GM19099 (cell line): ENCODE data around the gene MROH7.

Experiments
- POLR2A ChIP-seq: IDR thresholded peaks from 3 replicates; pipeline ENCODE4 v1.6.1; 2011; ENCODE audit warnings: low read depth; ENCODE audit not compliant: insufficient read length; ENCODE audit errors: extremely low read depth

MROH7 gene

GRCh38 chr1:54665852-54666251, 24.3 kb downstream of the MROH7 start:
- no peak for TF ChIP-seq POLR2A

GRCh38 chr1:54666333-54666732, 24.7 kb downstream of the MROH7 start:
- no peak for TF ChIP-seq POLR2A

DNA sequence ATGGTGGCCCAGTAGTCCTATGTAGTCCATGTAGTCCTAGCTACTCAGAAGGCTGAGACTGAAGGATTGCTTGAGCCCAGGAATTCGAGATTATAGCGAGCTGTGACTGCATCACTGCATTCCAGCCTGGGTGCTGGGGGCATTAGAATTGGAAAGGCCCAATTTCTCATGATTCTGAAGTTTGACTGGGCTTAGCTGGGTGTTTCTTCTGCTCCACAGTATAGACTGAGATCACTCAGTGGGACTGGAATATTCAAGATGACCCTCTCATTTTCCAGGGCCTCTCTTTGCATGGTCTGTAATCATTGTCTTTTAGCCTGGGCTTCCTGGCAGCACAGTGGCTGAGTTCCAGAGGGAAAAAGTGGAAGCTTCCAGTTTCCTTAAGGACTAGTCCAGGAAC, 26.2 kb downstream of the MROH7 start:
- TF ChIP-seq POLR2A = no peak

- TF ChIP-seq POLR2A = no peak
Measured at GRCh38 chr1:54668567-54668966, 27.0 kb downstream of the MROH7 start.

GRCh38 chr1:54671985-54672608, 30.5 kb downstream of the MROH7 start:
- TF ChIP-seq POLR2A = no peak

- TF ChIP-seq POLR2A = no peak
Measured at GRCh38 chr1:54678776-54679643, 37.4 kb downstream of the MROH7 start.

DNA sequence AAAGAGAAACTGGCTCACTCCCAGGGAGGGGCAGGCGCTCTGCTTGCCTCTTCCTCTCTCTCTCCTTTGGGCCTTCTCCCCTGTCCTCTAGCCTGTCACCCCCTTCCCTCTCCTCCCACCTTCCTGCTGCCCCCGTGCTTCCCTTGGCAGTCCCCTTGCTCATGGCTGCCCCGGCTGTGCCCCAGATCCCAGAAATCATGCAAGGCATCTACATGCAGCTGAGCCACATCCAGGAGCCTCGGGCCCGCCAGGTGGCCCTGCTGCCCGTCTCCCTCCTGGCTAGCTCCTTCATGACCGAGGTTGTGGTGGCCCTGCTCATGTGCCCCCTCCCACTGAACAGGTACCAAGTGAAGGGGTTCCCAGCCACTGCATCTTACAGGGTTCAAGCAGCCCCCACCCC, 38.1 kb downstream of the MROH7 start:
- no peak for TF ChIP-seq POLR2A

GRCh38 chr1:54680387-54680786, 38.8 kb downstream of the MROH7 start:
- no peak for TF ChIP-seq POLR2A

DNA sequence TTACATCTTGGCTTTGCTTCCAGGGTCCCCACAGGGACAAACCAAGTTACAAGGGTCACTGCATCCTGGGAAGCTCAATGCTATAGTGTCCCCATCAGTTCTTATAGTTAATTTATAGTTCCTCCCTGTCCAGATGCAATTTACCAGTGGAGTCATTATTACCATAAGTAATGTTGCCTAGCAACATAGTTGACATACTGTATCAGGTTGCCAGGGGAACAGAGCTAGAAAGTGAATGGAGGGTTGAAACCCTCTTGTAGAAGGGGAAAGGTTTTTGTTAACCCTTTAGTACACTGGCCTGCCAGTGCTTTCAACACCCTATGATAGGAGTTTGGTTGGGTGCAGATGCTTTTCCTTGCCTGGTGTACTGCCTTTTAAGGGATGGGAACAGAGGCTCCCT, 39.8 kb downstream of the MROH7 start:
- TF ChIP-seq POLR2A = no peak

DNA sequence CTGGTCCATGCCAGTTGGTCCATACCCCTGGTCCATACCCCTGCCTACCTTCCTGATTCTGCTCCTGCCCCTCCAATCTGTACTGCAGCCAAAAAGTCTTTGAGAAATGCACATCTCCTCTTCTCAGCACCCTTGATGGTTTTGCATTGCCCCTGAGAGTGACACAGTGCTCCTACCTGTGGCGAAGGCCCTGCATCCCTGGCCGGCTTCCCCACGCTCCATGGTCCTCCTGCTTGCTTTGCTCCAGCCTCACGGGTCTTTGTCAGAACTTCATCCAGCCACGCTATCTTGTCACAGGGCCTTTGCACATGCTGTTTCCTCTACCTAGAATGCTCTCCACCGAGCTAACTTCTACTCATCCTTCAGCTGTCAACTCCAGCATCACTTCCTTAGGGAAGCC, 41.9 kb downstream of the MROH7 start:
- no peak for TF ChIP-seq POLR2A

DNA sequence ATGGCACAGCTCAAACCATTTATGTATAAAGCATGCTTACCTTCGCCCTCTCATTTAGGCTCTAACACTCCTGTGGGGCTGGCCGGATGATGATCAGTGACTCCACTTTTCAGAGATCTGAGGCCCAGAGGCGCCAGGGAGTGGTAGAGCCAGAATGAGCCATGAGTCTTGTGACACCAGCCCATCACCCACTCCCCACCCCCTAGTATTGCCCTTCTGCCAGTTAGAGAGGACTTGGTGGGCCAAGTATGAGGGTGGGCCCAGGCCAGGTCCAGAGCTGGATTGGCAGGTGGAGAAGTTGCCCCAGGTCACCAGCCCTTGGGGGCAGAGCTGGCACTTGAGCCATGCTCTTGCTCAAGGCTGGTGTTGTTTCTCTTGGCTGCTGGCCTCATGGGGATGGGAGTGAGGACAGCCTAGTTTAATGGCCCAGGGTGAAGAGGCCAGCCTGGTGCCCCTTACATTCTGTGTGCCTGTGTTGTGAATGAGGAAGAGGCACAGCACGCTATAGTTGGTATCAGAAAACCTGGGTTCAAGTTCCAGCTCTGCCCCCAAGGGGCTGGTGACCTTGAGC, 43.8 kb downstream of the MROH7 start:
- TF ChIP-seq POLR2A = no peak

DNA sequence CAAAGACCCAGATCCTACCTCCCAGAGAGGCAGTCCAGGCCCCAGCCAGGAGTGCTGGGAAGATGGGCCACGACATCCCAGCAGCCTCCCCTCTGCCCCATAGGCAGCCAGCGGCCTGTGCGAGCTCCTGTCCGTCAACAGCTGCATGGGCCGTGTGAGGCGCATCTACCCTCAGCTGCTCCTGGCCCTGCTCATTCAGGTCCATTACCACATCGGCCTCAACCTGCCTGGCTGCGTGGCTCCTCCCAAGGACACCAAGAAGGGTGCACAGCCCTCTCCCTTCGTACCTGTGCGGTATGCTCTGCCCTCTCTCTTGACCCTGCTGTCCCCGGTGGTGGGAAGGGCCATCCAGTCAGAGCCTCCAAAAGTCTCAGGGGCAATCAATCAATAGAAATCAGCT, 44.6 kb downstream of the MROH7 start:
- TF ChIP-seq POLR2A = no peak

DNA sequence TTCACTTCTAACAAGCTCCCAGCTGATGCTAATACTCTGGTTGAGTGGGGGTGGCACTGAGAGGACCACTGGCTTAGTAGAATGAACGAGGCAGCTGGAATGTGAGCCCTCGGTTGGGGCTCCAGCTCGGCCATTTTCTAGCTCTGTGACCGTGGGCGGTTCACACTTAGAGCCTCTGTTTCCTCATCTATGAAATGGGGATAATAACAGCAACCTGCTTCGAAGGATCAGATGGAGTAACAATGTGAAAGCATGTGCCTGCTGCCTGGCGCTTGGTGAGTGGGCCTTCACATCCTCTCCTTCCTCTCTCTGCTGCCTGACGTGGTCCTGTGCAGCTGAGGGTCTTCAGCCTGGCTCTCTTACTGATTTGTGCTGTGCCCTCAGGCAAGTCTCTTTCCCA, 53.2 kb downstream of the MROH7 start:
- no peak for TF ChIP-seq POLR2A

DNA sequence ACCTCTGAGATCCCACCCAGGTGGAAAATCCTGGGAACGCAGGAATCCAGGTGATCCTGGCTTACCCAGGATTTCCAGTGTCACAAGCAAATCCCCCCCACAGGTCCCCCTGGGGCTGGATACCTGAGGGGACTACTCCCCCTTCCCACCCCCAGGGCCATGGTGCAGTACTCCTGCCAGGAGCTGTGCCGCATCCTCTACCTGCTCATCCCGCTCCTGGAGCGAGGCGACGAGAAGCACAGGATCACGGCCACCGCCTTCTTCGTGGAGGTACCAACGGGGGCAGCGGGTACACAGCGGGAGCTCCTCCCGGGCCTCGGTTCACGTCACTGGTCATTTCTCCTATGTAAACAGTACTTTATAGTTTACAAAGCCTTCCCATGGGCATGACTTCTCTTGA, 53.6 kb downstream of the MROH7 start:
- TF ChIP-seq POLR2A = no peak

GRCh38 chr1:54695764-54696163, 54.2 kb downstream of the MROH7 start:
- no peak for TF ChIP-seq POLR2A

- no peak for TF ChIP-seq POLR2A
Measured at GRCh38 chr1:54696262-54696661, 54.7 kb downstream of the MROH7 start.

DNA sequence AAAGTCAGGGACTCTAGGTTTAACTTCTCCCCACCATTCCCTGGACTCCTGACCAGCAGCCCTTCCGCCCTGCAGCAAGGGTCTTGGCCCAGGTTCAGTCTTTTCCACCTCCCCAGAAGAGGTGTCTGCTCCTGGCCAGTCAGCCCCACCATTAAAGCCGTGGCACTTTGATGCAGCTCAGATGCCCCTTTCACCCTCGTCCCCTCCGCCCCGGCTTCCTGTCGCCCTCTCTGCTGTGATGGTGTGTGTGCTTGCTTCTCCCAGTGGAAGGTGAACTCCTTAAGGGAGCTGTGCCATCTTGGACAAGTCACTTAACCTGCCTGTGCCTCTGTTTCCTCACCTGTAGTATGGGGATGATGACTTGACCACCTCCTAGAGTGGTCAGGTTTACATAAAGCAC, 56.3 kb downstream of the MROH7 start:
- no peak for TF ChIP-seq POLR2A

- no peak for TF ChIP-seq POLR2A
Measured at GRCh38 chr1:54698346-54698745, 56.8 kb downstream of the MROH7 start.
